K562 (cell line): ENCODE measurements around the gene ZNF554. TPM values are rescaled to one million over a fixed set of nuclear protein-coding genes. Genes with fewer than 3 reads are reported as not detected.
A peak's percentile ranks its signal among the peaks of the same experiment; 100 is the strongest.

Experiments used
- BRD9 ChIP-seq: fragments of 450-650 bp; IDR thresholded peaks from 2 replicates; pipeline ENCODE4 v1.6.1; 2018; ENCODE audit warnings: low read depth; ENCODE audit not compliant: partially characterized antibody
- CREB1 ChIP-seq, 2 experiments: sonication (generic) in 1 of 2; formaldehyde crosslinking in 1 of 2; IDR thresholded peaks; 2 replicates each; pipeline versions ENCODE4 v1.6.1 to v1.8.0; 2012 to 2022; ENCODE audit warnings: inconsistent platforms in 1 of 2, mild to moderate bottlenecking in 1 of 2, missing genetic modification reagents in 1 of 2, moderate library complexity in 1 of 2
- CREM ChIP-seq: IDR thresholded peaks from 2 replicates; pipeline ENCODE4 v1.6.1; 2014; ENCODE audit warnings: antibody characterized with exemption, low read depth
- CXXC5 ChIP-seq: fragments of 250-450 bp; sonication (Bioruptor Pico); IDR thresholded peaks from 2 replicates; pipeline ENCODE4 v1.8.0; 2022; ENCODE audit warnings: inconsistent platforms, mild to moderate bottlenecking, moderate library complexity
- E2F6 ChIP-seq, 2 experiments: IDR thresholded peaks; 2 replicates each; pipeline ENCODE4 v1.6.1; 2011; ENCODE audit warnings: borderline replicate concordance in 1 of 2, control low read depth in 1 of 2, low read depth in 1 of 2, low read length in 1 of 2, mild to moderate bottlenecking in 1 of 2, mixed read lengths in 1 of 2, moderate library complexity in 1 of 2; ENCODE audit not compliant: insufficient read depth in 1 of 2, insufficient read length in 1 of 2, poor library complexity in 1 of 2, severe bottlenecking in 1 of 2; ENCODE audit errors: extremely low read depth in 1 of 2
- EZH2 ChIP-seq: IDR thresholded peaks from 2 replicates; pipeline ENCODE4 v1.6.1; 2012; ENCODE audit warnings: low read depth, mild to moderate bottlenecking, inconsistent platforms, low read length, borderline replicate concordance
- FOXJ2 ChIP-seq: fragments of 200-800 bp; sonication (Bioruptor generic); IDR thresholded peaks from 2 replicates; pipeline ENCODE4 v1.6.1; 2016; ENCODE audit warnings: missing genetic modification characterization, missing compliant biosample characterization
- FOXM1 ChIP-seq, 2 experiments: fragments of 450-650 bp in 1 of 2; sonication (generic) in 1 of 2; formaldehyde crosslinking in 1 of 2; IDR thresholded peaks; 2 replicates each; pipeline versions ENCODE4 v1.6.1 to v1.9.0; 2017 to 2022; ENCODE audit warnings: low read depth in 2 of 2, mild to moderate bottlenecking in 2 of 2, missing genetic modification reagents in 1 of 2, moderate library complexity in 1 of 2
- IRF1 ChIP-seq: sonication (generic); formaldehyde crosslinking; IDR thresholded peaks from 2 replicates; pipeline ENCODE4 v1.8.0; 2022; ENCODE audit warnings: missing genetic modification reagents, mild to moderate bottlenecking, borderline replicate concordance
- KLF16 ChIP-seq: IDR thresholded peaks from 2 replicates; pipeline ENCODE4 v1.6.1; 2016; ENCODE audit warnings: antibody characterized with exemption
- MTA1 ChIP-seq: fragments of 450-650 bp; IDR thresholded peaks from 2 replicates; pipeline ENCODE4 v1.6.1; 2017; ENCODE audit warnings: borderline replicate concordance
- OTX1 ChIP-seq: fragments of 450-650 bp; formaldehyde crosslinking; IDR thresholded peaks from 2 replicates; pipeline ENCODE4 v1.4.0; 2022; ENCODE audit warnings: mild to moderate bottlenecking
- PHF21A ChIP-seq: fragments of 450-650 bp; IDR thresholded peaks from 2 replicates; pipeline ENCODE4 v1.6.1; 2017; ENCODE audit warnings: low read depth, borderline replicate concordance
- PYGO2 ChIP-seq: fragments of 450-650 bp; IDR thresholded peaks from 2 replicates; pipeline ENCODE4 v1.6.1; 2016; ENCODE audit warnings: mild to moderate bottlenecking, missing genetic modification characterization, moderate library complexity, missing compliant biosample characterization
- SMAD4 ChIP-seq: fragments of 250-450 bp; sonication (Bioruptor Pico); conservative IDR thresholded peaks from 2 replicates; pipeline ENCODE4 v1.8.0; 2021; ENCODE audit warnings: inconsistent platforms, mild to moderate bottlenecking, moderate library complexity
- TEAD4 ChIP-seq, 2 experiments: sonication (generic) in 1 of 2; formaldehyde crosslinking in 1 of 2; IDR thresholded peaks; 2 replicates each; pipeline versions ENCODE4 v1.6.1 to v1.8.0; 2012 to 2022; ENCODE audit warnings: borderline replicate concordance in 1 of 2, inconsistent platforms in 1 of 2, low read length in 1 of 2, mild to moderate bottlenecking in 1 of 2, missing genetic modification reagents in 1 of 2
- ZNF280B ChIP-seq: fragments of 250-450 bp; sonication (Bioruptor Pico); IDR thresholded peaks from 2 replicates; pipeline ENCODE4 v1.5.1; 2021; ENCODE audit warnings: mild to moderate bottlenecking
- ZNF766 ChIP-seq: fragments of 200-800 bp; sonication (Bioruptor generic); conservative IDR thresholded peaks from 2 replicates; pipeline ENCODE4 v1.6.1; 2016; ENCODE audit warnings: missing genetic modification characterization, missing compliant biosample characterization
- polyA plus RNA-seq, 8 experiments: library from polyadenylated mRNA; depleted of rRNA in 4 of 8; stranded (reverse) in 5 of 8; unstranded in 3 of 8; fragments of >200 nt; fragmentation: Nextera tagmentation in 2 of 8; fragmentation: Illumina TruSeq in 1 of 8; extraction: Ambion mirVana in 2 of 8; extraction: Trizol in 1 of 8; gene quantifications; 2 replicates each; pipeline versions ENCODE4 v1.2.1 to v1.2.3, GENCODE V29; 2011 to 2014; ENCODE audit warnings: inconsistent platforms in 1 of 8, missing spikeins in 1 of 8
- total RNA-seq, 7 experiments: library from RNA; depleted of rRNA in 6 of 7; stranded (reverse); fragments of >200 nt in 6 of 7; fragmentation: Illumina TruSeq in 2 of 7; extraction: Trizol in 2 of 7; gene quantifications; 2 replicates each; pipeline versions ENCODE4 v1.2.1 to v1.2.3, GENCODE V29; 2011 to 2021; ENCODE audit warnings: low replicate concordance in 1 of 7
- TF ChIP-seq, protein P1 (sequence below), 3 experiments: fragments of 200-800 bp in 1 of 3; fragments of 250-450 bp in 1 of 3; fragments of 450-650 bp in 1 of 3; sonication (Bioruptor Pico) in 1 of 3; sonication (Bioruptor generic) in 1 of 3; formaldehyde crosslinking in 1 of 3; IDR thresholded peaks; 2 replicates each; pipeline versions ENCODE4 v1.6.1 to v1.8.0; 2016 to 2022; ENCODE audit warnings: mild to moderate bottlenecking in 2 of 3, missing genetic modification characterization in 2 of 3, missing compliant biosample characterization in 1 of 3, moderate library complexity in 1 of 3

Gene ZNF554
- total and polyA plus RNA-seq, 9 of the 15 experiments (the other 6 are each of a cell fraction or from before 2014, with no cell fraction given): 0.07 to 1.8 (median 1.1) TPM

DNA sequence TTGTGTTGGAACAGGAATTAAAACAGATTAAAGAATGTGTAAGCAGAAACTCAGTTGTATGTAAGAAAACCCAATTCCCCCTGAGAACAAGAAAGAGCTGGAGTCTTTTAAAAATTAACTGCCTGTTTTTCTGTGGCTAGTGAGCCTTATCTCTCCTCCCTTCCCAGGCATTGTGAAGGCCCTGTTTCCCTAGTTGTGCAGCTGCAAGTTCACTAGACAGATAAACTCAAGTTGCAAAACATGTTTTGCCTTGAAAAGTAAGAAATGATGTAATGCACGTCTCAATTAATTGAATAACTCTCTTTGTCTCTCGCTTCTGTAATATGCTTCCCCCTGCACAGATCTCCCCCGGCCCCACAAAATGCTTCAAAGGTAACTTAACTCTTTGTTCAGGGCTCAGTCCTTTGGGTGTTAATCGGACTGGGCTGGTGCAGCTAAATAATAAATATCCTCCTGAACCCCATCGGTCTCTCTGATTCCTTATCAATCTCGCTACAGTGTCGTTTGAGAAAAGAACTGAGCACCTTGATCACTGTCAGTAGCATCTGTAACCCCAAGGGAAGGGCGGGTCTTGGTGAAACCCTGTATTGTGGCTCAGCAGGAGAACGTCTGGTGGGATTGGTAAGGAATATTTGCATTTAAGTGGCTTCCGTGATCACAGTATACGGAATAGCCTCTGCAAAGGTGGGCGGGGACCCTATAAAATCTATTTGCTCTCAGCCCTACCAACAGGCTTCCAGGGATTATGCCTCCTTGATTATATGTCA is 45.8 kb downstream of the ZNF554 start (continued):
- TF ChIP-seq SMAD4: peak; percentile 80
- TF ChIP-seq E2F6 (IDR thresholded peaks at IDR 0.05; ENCODE audit: borderline replicate concordance in 1 of 2, extremely low read depth in 1 of 2, insufficient read depth in 1 of 2, insufficient read length in 1 of 2, low read depth in 1 of 2, low read length in 1 of 2, poor library complexity in 1 of 2, severe bottlenecking in 1 of 2): no peak
- no peak for TF ChIP-seq ZNF280B
- peak; percentile 82 for TF ChIP-seq KLF16
- TF ChIP-seq MTA1: no peak
- TF ChIP-seq ZNF766 (CRISPR knock-in tag): no peak; the same call in 1 of the 2 replicates
- peak; percentile 89 for TF ChIP-seq TEAD4 (IDR thresholded peaks at IDR 0.05; ENCODE audit: low read length)
- no peak for TF ChIP-seq TEAD4 (CRISPR knock-in tag; IDR thresholded peaks at IDR 0.05; ENCODE audit: borderline replicate concordance)
- TF ChIP-seq FOXM1 (IDR thresholded peaks at IDR 0.05; ENCODE audit: low read depth): peak; percentile 96
- no peak for TF ChIP-seq FOXM1 (CRISPR knock-in tag; IDR thresholded peaks at IDR 0.05; ENCODE audit: low read depth)
- no peak for TF ChIP-seq PYGO2 (tag)
- no peak for TF ChIP-seq EZH2
- TF ChIP-seq IRF1 (CRISPR knock-in tag): no peak
- TF ChIP-seq CREM: no peak
- TF ChIP-seq CREB1 (IDR thresholded peaks at IDR 0.05): no peak
- no peak for TF ChIP-seq CREB1 (CRISPR knock-in tag; IDR thresholded peaks at IDR 0.05)
- peak; percentile 25; the same call in 1 of the 2 replicates for TF ChIP-seq CXXC5
- no peak for TF ChIP-seq PHF21A
- no peak for TF ChIP-seq OTX1
- TF ChIP-seq, protein P1, sequence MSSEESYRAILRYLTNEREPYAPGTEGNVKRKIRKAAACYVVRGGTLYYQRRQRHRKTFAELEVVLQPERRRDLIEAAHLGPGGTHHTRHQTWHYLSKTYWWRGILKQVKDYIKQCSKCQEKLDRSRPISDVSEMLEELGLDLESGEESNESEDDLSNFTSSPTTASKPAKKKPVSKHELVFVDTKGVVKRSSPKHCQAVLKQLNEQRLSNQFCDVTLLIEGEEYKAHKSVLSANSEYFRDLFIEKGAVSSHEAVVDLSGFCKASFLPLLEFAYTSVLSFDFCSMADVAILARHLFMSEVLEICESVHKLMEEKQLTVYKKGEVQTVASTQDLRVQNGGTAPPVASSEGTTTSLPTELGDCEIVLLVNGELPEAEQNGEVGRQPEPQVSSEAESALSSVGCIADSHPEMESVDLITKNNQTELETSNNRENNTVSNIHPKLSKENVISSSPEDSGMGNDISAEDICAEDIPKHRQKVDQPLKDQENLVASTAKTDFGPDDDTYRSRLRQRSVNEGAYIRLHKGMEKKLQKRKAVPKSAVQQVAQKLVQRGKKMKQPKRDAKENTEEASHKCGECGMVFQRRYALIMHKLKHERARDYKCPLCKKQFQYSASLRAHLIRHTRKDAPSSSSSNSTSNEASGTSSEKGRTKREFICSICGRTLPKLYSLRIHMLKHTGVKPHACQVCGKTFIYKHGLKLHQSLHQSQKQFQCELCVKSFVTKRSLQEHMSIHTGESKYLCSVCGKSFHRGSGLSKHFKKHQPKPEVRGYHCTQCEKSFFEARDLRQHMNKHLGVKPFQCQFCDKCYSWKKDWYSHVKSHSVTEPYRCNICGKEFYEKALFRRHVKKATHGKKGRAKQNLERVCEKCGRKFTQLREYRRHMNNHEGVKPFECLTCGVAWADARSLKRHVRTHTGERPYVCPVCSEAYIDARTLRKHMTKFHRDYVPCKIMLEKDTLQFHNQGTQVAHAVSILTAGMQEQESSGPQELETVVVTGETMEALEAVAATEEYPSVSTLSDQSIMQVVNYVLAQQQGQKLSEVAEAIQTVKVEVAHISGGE (CRISPR knock-in tag; IDR thresholded peaks at IDR 0.05): peak in 1 of 3 experiments; percentile 51; a peak in 2 of 6 replicates
- TF ChIP-seq BRD9: no peak
- TF ChIP-seq FOXJ2: no peak
